ENCODE measurements around the gene OGDH. TPM values are rescaled to one million over a fixed set of nuclear protein-coding genes. Genes with fewer than 3 reads are reported as not detected.

OGDH gene
- total and polyA plus RNA-seq, 4 donors = 10.8 to 71.2 (median 41.2) TPM

DNA sequence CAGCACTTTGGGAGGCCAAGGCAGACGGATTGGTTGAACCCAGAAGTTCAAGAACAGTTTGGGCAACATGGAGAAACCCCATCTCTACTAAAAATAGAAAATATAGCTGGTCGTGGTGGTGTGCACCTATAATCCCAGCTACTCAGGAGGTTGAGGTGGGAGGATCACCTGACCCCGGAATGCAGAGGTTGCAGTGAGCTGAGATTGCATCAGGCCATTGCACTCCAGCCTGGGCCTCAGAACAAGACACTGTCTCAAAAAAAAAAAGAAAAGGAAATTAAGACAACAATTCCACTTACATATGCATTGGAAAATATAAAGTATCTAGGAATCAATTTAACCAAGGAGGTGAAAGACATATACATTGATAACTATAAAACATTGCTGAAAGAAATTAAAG is 7.2 kb upstream of the OGDH start:
- H3K36me3 ChIP-seq (ENCODE audit: control insufficient read depth in 4 of 4, insufficient read depth in 3 of 4, low read depth in 1 of 4, low read length in 3 of 4) = no peaks in the 10 kb centered on the region
- H3K27ac ChIP-seq (ENCODE audit: low read depth in 1 of 2, low read length in 2 of 2) = no peak overlapping the region
- H3K4me1 ChIP-seq (ENCODE audit: control insufficient read depth in 4 of 4, insufficient read depth in 4 of 4, low read length in 3 of 4) = no peaks in the 10 kb centered on the region
- DNase-seq (ENCODE audit: low spot score) = no peak
- H3K4me3 ChIP-seq (ENCODE audit: low read depth in 1 of 3, low read length in 3 of 3) = no peak overlapping the region
- no peaks in the 10 kb centered on the region for H3K9me3 ChIP-seq (ENCODE audit: control insufficient read depth in 4 of 4, low read length in 3 of 4)
- TF ChIP-seq RAD21 (IDR thresholded peaks at IDR 0.05) (no peak), HNF4G (IDR thresholded peaks at IDR 0.05) (no peak), NR2F2 (IDR thresholded peaks at IDR 0.05) (no peak), GABPA (IDR thresholded peaks at IDR 0.05 in 1 of 2, conservative IDR thresholded peaks at IDR 0.05 in 1 of 2) (no peak), JUND (IDR thresholded peaks at IDR 0.05) (no peak), YY1 (IDR thresholded peaks at IDR 0.05) (no peak), RXRA (IDR thresholded peaks at IDR 0.05) (no peak)
- TF ChIP-seq, protein P1, sequence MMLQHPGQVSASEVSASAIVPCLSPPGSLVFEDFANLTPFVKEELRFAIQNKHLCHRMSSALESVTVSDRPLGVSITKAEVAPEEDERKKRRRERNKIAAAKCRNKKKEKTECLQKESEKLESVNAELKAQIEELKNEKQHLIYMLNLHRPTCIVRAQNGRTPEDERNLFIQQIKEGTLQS (IDR thresholded peaks at IDR 0.05) = no peak
- TF ChIP-seq, protein P2, sequence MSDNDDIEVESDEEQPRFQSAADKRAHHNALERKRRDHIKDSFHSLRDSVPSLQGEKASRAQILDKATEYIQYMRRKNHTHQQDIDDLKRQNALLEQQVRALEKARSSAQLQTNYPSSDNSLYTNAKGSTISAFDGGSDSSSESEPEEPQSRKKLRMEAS (IDR thresholded peaks at IDR 0.05) = no peak
- H3K27me3 ChIP-seq (ENCODE audit: control insufficient read depth in 4 of 4, insufficient read depth in 4 of 4, low read length in 3 of 4) = no peaks in the 10 kb centered on the region
- H3K9ac ChIP-seq (ENCODE audit: low read depth in 1 of 2, low read length in 2 of 2) = no peak overlapping the region
- WGBS = 86% methylated on average over 3 of the region's 3 CpGs

DNA sequence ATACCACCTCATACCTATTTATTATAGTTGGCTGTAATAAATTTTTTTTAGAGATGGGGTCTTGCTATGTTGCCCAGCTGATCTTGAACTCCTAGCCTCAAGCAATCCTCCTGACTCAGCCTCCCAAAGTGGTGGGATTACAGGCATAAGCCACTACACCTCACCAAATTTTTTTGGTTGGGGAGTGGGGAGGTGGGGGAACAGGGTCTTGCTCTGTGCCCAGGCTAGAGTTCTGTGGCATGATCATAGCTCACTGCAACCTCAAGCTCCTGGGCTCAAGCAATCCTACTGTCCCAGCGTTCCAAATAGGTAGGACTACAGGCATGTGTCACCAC is 3.9 kb upstream of the OGDH start:
- DNase-seq (ENCODE audit: low spot score) = no peak
- H3K27me3 ChIP-seq (ENCODE audit: control insufficient read depth in 4 of 4, insufficient read depth in 4 of 4, low read length in 3 of 4) = no peaks in the 10 kb centered on the region
- TF ChIP-seq, protein P3, sequence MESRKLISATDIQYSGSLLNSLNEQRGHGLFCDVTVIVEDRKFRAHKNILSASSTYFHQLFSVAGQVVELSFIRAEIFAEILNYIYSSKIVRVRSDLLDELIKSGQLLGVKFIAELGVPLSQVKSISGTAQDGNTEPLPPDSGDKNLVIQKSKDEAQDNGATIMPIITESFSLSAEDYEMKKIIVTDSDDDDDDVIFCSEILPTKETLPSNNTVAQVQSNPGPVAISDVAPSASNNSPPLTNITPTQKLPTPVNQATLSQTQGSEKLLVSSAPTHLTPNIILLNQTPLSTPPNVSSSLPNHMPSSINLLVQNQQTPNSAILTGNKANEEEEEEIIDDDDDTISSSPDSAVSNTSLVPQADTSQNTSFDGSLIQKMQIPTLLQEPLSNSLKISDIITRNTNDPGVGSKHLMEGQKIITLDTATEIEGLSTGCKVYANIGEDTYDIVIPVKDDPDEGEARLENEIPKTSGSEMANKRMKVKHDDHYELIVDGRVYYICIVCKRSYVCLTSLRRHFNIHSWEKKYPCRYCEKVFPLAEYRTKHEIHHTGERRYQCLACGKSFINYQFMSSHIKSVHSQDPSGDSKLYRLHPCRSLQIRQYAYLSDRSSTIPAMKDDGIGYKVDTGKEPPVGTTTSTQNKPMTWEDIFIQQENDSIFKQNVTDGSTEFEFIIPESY (IDR thresholded peaks at IDR 0.05) = no peak
- TF ChIP-seq YY1 (IDR thresholded peaks at IDR 0.05) (no peak), SP1 (IDR thresholded peaks at IDR 0.05) (no peak), FOXA2 (IDR thresholded peaks at IDR 0.05) (no peak), RAD21 (IDR thresholded peaks at IDR 0.05) (no peak), HNF4G (IDR thresholded peaks at IDR 0.05) (no peak), TAF1 (conservative IDR thresholded peaks at IDR 0.05) (no peak), FOXA1 (IDR thresholded peaks at IDR 0.05) (no peak), NR2F2 (IDR thresholded peaks at IDR 0.05) (no peak), JUND (IDR thresholded peaks at IDR 0.05) (no peak), EGR1 (IDR thresholded peaks at IDR 0.05; ENCODE audit: low read depth in 2 of 2) (no peak), HNF4A (conservative IDR thresholded peaks at IDR 0.05) (no peak), GABPA (IDR thresholded peaks at IDR 0.05 in 1 of 2, conservative IDR thresholded peaks at IDR 0.05 in 1 of 2) (no peak), RXRA (IDR thresholded peaks at IDR 0.05) (no peak)
- TF ChIP-seq, protein P2 (IDR thresholded peaks at IDR 0.05) = no peak
- TF ChIP-seq, protein P4, sequence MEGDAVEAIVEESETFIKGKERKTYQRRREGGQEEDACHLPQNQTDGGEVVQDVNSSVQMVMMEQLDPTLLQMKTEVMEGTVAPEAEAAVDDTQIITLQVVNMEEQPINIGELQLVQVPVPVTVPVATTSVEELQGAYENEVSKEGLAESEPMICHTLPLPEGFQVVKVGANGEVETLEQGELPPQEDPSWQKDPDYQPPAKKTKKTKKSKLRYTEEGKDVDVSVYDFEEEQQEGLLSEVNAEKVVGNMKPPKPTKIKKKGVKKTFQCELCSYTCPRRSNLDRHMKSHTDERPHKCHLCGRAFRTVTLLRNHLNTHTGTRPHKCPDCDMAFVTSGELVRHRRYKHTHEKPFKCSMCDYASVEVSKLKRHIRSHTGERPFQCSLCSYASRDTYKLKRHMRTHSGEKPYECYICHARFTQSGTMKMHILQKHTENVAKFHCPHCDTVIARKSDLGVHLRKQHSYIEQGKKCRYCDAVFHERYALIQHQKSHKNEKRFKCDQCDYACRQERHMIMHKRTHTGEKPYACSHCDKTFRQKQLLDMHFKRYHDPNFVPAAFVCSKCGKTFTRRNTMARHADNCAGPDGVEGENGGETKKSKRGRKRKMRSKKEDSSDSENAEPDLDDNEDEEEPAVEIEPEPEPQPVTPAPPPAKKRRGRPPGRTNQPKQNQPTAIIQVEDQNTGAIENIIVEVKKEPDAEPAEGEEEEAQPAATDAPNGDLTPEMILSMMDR (IDR thresholded peaks at IDR 0.05; ENCODE audit: low read depth, low read length, missing input control) = no peak
- TF ChIP-seq, protein P1 (IDR thresholded peaks at IDR 0.05) = no peak
- TF ChIP-seq, protein P5, sequence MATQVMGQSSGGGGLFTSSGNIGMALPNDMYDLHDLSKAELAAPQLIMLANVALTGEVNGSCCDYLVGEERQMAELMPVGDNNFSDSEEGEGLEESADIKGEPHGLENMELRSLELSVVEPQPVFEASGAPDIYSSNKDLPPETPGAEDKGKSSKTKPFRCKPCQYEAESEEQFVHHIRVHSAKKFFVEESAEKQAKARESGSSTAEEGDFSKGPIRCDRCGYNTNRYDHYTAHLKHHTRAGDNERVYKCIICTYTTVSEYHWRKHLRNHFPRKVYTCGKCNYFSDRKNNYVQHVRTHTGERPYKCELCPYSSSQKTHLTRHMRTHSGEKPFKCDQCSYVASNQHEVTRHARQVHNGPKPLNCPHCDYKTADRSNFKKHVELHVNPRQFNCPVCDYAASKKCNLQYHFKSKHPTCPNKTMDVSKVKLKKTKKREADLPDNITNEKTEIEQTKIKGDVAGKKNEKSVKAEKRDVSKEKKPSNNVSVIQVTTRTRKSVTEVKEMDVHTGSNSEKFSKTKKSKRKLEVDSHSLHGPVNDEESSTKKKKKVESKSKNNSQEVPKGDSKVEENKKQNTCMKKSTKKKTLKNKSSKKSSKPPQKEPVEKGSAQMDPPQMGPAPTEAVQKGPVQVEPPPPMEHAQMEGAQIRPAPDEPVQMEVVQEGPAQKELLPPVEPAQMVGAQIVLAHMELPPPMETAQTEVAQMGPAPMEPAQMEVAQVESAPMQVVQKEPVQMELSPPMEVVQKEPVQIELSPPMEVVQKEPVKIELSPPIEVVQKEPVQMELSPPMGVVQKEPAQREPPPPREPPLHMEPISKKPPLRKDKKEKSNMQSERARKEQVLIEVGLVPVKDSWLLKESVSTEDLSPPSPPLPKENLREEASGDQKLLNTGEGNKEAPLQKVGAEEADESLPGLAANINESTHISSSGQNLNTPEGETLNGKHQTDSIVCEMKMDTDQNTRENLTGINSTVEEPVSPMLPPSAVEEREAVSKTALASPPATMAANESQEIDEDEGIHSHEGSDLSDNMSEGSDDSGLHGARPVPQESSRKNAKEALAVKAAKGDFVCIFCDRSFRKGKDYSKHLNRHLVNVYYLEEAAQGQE (IDR thresholded peaks at IDR 0.05) = no peak
- no peak overlapping the region for H3K27ac ChIP-seq (ENCODE audit: low read depth in 1 of 2, low read length in 2 of 2)
- peaks cover 0 to 12% (median 3%) of the 10 kb centered on the region in 4 donors for H3K4me1 ChIP-seq (ENCODE audit: control insufficient read depth in 4 of 4, insufficient read depth in 4 of 4, low read length in 3 of 4)
- H3K36me3 ChIP-seq (ENCODE audit: control insufficient read depth in 4 of 4, insufficient read depth in 3 of 4, low read depth in 1 of 4, low read length in 3 of 4) = no peaks in the 10 kb centered on the region
- WGBS = 83% methylated on average over 1 of the region's 1 CpG
- H3K9me3 ChIP-seq (ENCODE audit: control insufficient read depth in 4 of 4, low read length in 3 of 4) = no peaks in the 10 kb centered on the region
- no peak overlapping the region for H3K4me3 ChIP-seq (ENCODE audit: low read depth in 1 of 3, low read length in 3 of 3)
- H3K9ac ChIP-seq (ENCODE audit: low read depth in 1 of 2, low read length in 2 of 2) = no peak overlapping the region
